ENCODE measurements around the gene MMP14. TPM values are rescaled to one million over a fixed set of nuclear protein-coding genes. Genes with fewer than 3 reads are reported as not detected.

The MMP14 gene
- total and polyA plus RNA-seq, 2 of the 13 experiments (the other 11 are each of a cell fraction or from before 2014, with no cell fraction given): 5.2 to 9.8 TPM

DNA sequence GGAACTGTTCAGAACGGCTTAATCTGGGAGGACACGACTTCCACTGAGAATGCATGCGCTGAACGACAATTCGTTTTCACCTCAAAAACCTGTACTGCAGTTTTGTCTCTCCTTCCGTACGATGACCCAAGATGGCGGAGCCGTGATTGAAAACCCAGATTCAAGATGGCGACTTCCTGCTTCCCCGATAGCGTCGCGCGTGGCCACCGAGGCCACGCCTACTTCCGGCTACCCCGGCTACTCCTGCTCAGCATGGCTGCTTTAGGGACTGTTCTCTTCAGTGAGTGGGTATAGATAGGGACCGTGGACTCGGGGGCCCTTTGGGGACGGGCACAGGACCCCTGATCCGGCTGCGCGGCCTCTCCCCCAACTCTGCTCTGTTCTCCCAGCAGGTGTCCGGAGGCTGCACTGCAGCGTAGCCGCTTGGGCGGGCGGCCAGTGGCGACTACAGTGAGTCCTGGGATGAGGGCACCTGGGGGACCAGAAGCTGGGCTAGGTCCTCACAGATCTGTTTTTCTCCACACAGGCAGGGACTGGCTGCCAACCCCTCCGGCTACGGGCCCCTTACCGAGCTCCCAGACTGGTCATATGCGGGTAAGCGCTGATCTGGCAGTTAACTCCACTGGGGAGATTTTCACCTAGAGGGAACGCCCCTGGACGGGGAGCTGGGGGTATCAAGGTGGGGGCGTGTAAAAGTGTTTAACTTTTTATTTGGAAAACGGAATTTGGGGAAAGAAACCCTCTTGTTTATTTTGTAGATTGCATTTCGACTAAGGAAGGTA is 6.5 kb upstream of the MMP14 start, which contains the start of gene MRPL52 (continued):
- no peak for TF ChIP-seq BRCA1 (CRISPR knock-in tag; IDR thresholded peaks at IDR 0.05)
- no peak for TF ChIP-seq RELA (CRISPR knock-in tag; IDR thresholded peaks at IDR 0.05)
- TF ChIP-seq ZNF260 (CRISPR knock-in tag; IDR thresholded peaks at IDR 0.05; ENCODE audit: borderline replicate concordance, low read depth): peak; percentile 75; the same call in 1 of the 2 replicates
- TF ChIP-seq GATA4 (IDR thresholded peaks at IDR 0.05; ENCODE audit: borderline replicate concordance, low read depth): peak; percentile 68; the same call in 1 of the 2 replicates
- no peak for TF ChIP-seq SP140L (CRISPR knock-in tag; IDR thresholded peaks at IDR 0.05; ENCODE audit: borderline replicate concordance)
- TF ChIP-seq, protein P1, sequence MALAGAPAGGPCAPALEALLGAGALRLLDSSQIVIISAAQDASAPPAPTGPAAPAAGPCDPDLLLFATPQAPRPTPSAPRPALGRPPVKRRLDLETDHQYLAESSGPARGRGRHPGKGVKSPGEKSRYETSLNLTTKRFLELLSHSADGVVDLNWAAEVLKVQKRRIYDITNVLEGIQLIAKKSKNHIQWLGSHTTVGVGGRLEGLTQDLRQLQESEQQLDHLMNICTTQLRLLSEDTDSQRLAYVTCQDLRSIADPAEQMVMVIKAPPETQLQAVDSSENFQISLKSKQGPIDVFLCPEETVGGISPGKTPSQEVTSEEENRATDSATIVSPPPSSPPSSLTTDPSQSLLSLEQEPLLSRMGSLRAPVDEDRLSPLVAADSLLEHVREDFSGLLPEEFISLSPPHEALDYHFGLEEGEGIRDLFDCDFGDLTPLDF (CRISPR knock-in tag; IDR thresholded peaks at IDR 0.05): peak; percentile 22; the same call in 1 of the 2 replicates
- TF ChIP-seq HDAC2 (CRISPR knock-in tag; IDR thresholded peaks at IDR 0.05): peak; percentile 83; the same call in 1 of the 2 replicates
- TF ChIP-seq KDM6A (CRISPR knock-in tag; IDR thresholded peaks at IDR 0.05; ENCODE audit: low read depth): no peak
- TF ChIP-seq ZBTB26 (CRISPR knock-in tag; IDR thresholded peaks at IDR 0.05; ENCODE audit: borderline replicate concordance): peak; percentile 64
- TF ChIP-seq ZNF564 (CRISPR knock-in tag; IDR thresholded peaks at IDR 0.05): no peak
- peak; percentile 95 for TF ChIP-seq ZNF251 (CRISPR knock-in tag; IDR thresholded peaks at IDR 0.05)
- TF ChIP-seq, protein P2, sequence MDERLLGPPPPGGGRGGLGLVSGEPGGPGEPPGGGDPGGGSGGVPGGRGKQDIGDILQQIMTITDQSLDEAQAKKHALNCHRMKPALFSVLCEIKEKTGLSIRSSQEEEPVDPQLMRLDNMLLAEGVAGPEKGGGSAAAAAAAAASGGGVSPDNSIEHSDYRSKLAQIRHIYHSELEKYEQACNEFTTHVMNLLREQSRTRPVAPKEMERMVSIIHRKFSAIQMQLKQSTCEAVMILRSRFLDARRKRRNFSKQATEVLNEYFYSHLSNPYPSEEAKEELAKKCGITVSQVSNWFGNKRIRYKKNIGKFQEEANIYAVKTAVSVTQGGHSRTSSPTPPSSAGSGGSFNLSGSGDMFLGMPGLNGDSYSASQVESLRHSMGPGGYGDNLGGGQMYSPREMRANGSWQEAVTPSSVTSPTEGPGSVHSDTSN (CRISPR knock-in tag; IDR thresholded peaks at IDR 0.05): no peak; the same call in 1 of the 2 replicates
- 0 out of 2 replicates have a peak, but pooled peaks have one; percentile 75 for TF ChIP-seq XBP1 (CRISPR knock-in tag; IDR thresholded peaks at IDR 0.05)
- no peak; the same call in 1 of the 2 replicates for TF ChIP-seq ZNF660 (CRISPR knock-in tag; IDR thresholded peaks at IDR 0.05; ENCODE audit: borderline replicate concordance, low read depth)
- TF ChIP-seq, protein P3, sequence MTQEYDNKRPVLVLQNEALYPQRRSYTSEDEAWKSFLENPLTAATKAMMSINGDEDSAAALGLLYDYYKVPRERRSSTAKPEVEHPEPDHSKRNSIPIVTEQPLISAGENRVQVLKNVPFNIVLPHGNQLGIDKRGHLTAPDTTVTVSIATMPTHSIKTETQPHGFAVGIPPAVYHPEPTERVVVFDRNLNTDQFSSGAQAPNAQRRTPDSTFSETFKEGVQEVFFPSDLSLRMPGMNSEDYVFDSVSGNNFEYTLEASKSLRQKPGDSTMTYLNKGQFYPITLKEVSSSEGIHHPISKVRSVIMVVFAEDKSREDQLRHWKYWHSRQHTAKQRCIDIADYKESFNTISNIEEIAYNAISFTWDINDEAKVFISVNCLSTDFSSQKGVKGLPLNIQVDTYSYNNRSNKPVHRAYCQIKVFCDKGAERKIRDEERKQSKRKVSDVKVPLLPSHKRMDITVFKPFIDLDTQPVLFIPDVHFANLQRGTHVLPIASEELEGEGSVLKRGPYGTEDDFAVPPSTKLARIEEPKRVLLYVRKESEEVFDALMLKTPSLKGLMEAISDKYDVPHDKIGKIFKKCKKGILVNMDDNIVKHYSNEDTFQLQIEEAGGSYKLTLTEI (CRISPR knock-in tag; conservative IDR thresholded peaks at IDR 0.05): no peak
- no peak for TF ChIP-seq PLRG1 (conservative IDR thresholded peaks at IDR 0.05)
- no peak for TF ChIP-seq HNF4A (CRISPR knock-in tag; IDR thresholded peaks at IDR 0.05)
- peak; percentile 97 for TF ChIP-seq PHF8 (CRISPR knock-in tag; IDR thresholded peaks at IDR 0.05)
- TF ChIP-seq ZFP82 (CRISPR knock-in tag; IDR thresholded peaks at IDR 0.05; ENCODE audit: borderline replicate concordance): peak; percentile 59; the same call in 1 of the 2 replicates
- peak; percentile 67; the same call in 1 of the 2 replicates for TF ChIP-seq SMAD1 (CRISPR knock-in tag; IDR thresholded peaks at IDR 0.05; ENCODE audit: borderline replicate concordance, low read depth)
- 0 out of 2 replicates have a peak, but pooled peaks have one; percentile 89 for TF ChIP-seq MZF1 (CRISPR knock-in tag; IDR thresholded peaks at IDR 0.05; ENCODE audit: borderline replicate concordance)
